ENCODE measurements around the gene FRMD4A.

FRMD4A gene

GRCh38 chr10:13801907-13802288, 528.8 kb downstream of the FRMD4A start:
- Histone ChIP-seq H4K91ac (ENCODE audit: low read depth, low read length, poor library complexity) (no peak overlapping the region), H3K9me3 (replicated peaks in 1 of 2; ENCODE audit: control insufficient read depth in 2 of 2, insufficient read depth in 1 of 2, low read depth in 1 of 2, low read length in 2 of 2) (no peaks in the 10 kb centered on the region), H3K4ac (ENCODE audit: low read length) (no peak overlapping the region), H2BK120ac (ENCODE audit: low read depth, low read length) (no peak overlapping the region), H3K4me2 (ENCODE audit: insufficient read depth, low read length, poor library complexity, severe bottlenecking) (no peak overlapping the region), H2AK5ac (ENCODE audit: low read depth, low read length) (no peak overlapping the region), H3K23ac (ENCODE audit: low read depth, low read length, poor library complexity) (no peak overlapping the region), H3K79me1 (ENCODE audit: low read depth, low read length) (no peaks in the 10 kb centered on the region), H2BK15ac (ENCODE audit: low read length) (no peak overlapping the region), H2BK12ac (ENCODE audit: low read length) (no peak overlapping the region), H3K4me1 (ENCODE audit: control insufficient read depth in 2 of 2, insufficient read depth in 1 of 2, low read depth in 1 of 2, low read length in 2 of 2) (no peaks in the 10 kb centered on the region), H3K4me3 (ENCODE audit: low read length in 2 of 2) (no peak overlapping the region), H3K9ac (ENCODE audit: low read depth, low read length, poor library complexity) (no peak overlapping the region), H3K18ac (ENCODE audit: low read length) (no peak overlapping the region), H3K27ac (replicated peaks; ENCODE audit: low read length) (no peak overlapping the region), H3K14ac (ENCODE audit: low read length) (no peak overlapping the region), H2AFZ (ENCODE audit: low read length) (no peak overlapping the region), H4K8ac (ENCODE audit: low read depth, low read length) (no peak overlapping the region), H2BK5ac (ENCODE audit: low read length) (no peak overlapping the region), H3K36me3 (replicated peaks in 1 of 2; ENCODE audit: control insufficient read depth in 2 of 2, insufficient read depth in 2 of 2, low read length in 2 of 2) (peaks cover 4 to 72% of the 10 kb centered on the region in 2 donors), H3K27me3 (ENCODE audit: control insufficient read depth in 3 of 3, insufficient read depth in 3 of 3, low read depth in 1 of 3, low read length in 3 of 3) (no peaks in the 10 kb centered on the region)
- DNase-seq (ENCODE audit: low spot score), result no peak
- WGBS, 2 donors (ENCODE audit: extremely low coverage in 2 of 2, insufficient read length in 2 of 2, insufficient replicate concordance in 1 of 2), result no CpG with 5 or more reads among the region's 2 CpGs

DNA sequence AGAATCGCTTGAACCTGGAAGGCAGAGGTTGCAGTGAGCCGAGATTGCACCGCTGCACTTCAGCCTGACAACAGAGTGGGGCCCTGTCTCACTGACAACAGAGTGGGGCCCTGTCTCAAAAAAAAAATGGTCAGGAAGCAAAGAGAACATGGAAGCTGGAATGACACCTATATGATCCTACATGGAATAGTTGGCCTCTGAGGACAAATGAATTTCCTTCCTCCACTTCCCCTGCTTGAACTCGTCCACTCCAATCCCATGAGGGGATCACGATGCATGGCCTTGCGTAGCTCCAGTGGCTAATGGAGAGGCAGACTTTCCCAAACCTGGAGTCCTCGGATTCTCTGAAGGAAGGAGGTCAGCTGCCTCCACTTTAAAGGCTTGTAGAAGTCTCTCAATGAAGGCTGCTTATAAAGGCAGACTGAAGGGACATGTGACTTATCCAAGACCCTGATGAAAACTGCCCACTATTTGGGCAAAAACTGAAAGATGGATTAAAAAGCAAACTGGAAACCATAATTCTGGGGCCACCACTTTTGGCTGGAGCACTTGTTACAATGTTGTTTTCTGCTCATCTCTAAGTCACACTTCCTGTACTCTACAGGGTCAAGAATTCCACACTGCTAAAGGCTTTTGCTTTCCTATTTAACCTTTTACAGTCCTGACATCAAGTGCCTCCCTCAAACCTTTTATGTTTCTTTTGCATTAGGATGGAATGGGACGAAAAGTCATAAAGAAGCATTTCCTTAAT, 529.4 kb downstream of the FRMD4A start:
- no peaks in the 10 kb centered on the region for H3K27me3 ChIP-seq (ENCODE audit: control insufficient read depth in 3 of 3, insufficient read depth in 3 of 3, low read depth in 1 of 3, low read length in 3 of 3)

DNA sequence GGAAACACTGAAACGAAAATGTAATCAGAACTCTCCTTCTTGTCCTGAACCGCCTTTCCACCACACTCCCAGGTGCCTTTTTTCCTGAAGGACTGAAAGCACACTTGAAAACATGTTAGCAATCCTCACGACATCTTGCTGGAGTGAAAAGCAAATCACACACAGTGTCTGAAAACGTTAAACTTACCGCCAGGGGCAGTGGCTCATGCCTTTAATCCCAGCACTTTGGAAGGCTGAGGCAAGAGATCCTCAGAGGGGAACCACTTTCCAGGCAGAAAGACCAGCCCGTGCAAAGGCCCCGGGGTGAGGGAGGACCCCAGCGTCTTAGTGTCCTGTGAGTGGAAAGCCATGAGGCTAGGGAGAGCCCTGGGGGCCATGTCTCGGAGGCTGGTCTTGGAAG, 533.6 kb downstream of the FRMD4A start:
- H3K23ac ChIP-seq (ENCODE audit: low read depth, low read length, poor library complexity), result no peak overlapping the region
- no peak overlapping the region for H2BK15ac ChIP-seq (ENCODE audit: low read length)
- H3K4ac ChIP-seq (ENCODE audit: low read length), result no peak overlapping the region
- H4K8ac ChIP-seq (ENCODE audit: low read depth, low read length), result no peak overlapping the region
- H3K4me2 ChIP-seq (ENCODE audit: insufficient read depth, low read length, poor library complexity, severe bottlenecking), result no peak overlapping the region
- no peak overlapping the region for H2BK5ac ChIP-seq (ENCODE audit: low read length)
- peaks cover 15 to 84% of the 10 kb centered on the region in 2 donors for H3K36me3 ChIP-seq (replicated peaks in 1 of 2; ENCODE audit: control insufficient read depth in 2 of 2, insufficient read depth in 2 of 2, low read length in 2 of 2)
- no peak overlapping the region for H3K14ac ChIP-seq (ENCODE audit: low read length)
- no peak overlapping the region for H2AFZ ChIP-seq (ENCODE audit: low read length)
- H3K9me3 ChIP-seq (replicated peaks in 1 of 2; ENCODE audit: control insufficient read depth in 2 of 2, insufficient read depth in 1 of 2, low read depth in 1 of 2, low read length in 2 of 2), result no peaks in the 10 kb centered on the region
- H3K27ac ChIP-seq (replicated peaks; ENCODE audit: low read length), result no peak overlapping the region
- H3K18ac ChIP-seq (ENCODE audit: low read length), result no peak overlapping the region
- peaks cover 0 to 2% of the 10 kb centered on the region in 2 donors for H3K4me1 ChIP-seq (ENCODE audit: control insufficient read depth in 2 of 2, insufficient read depth in 1 of 2, low read depth in 1 of 2, low read length in 2 of 2)
- no peaks in the 10 kb centered on the region for H3K27me3 ChIP-seq (ENCODE audit: control insufficient read depth in 3 of 3, insufficient read depth in 3 of 3, low read depth in 1 of 3, low read length in 3 of 3)
- no peak overlapping the region for H2BK12ac ChIP-seq (ENCODE audit: low read length)
- no peak overlapping the region for H4K91ac ChIP-seq (ENCODE audit: low read depth, low read length, poor library complexity)
- H3K4me3 ChIP-seq (ENCODE audit: low read length in 2 of 2), result no peak overlapping the region
- WGBS, 2 donors (ENCODE audit: extremely low coverage in 2 of 2, insufficient read length in 2 of 2, insufficient replicate concordance in 1 of 2), result no CpG with 5 or more reads among the region's 9 CpGs
- no peaks in the 10 kb centered on the region for H3K79me1 ChIP-seq (ENCODE audit: low read depth, low read length)
- H3K9ac ChIP-seq (ENCODE audit: low read depth, low read length, poor library complexity), result no peak overlapping the region
- H2AK5ac ChIP-seq (ENCODE audit: low read depth, low read length), result no peak overlapping the region
- no peak overlapping the region for H2BK120ac ChIP-seq (ENCODE audit: low read depth, low read length)
- no peak for DNase-seq (ENCODE audit: low spot score)

More for the DNA sequence above, 529.4 kb downstream of the FRMD4A start:
- Histone ChIP-seq H4K91ac (ENCODE audit: low read depth, low read length, poor library complexity) (no peak overlapping the region), H3K9me3 (replicated peaks in 1 of 2; ENCODE audit: control insufficient read depth in 2 of 2, insufficient read depth in 1 of 2, low read depth in 1 of 2, low read length in 2 of 2) (no peaks in the 10 kb centered on the region), H3K18ac (ENCODE audit: low read length) (no peak overlapping the region), H2BK15ac (ENCODE audit: low read length) (no peak overlapping the region), H3K4ac (ENCODE audit: low read length) (no peak overlapping the region), H3K4me2 (ENCODE audit: insufficient read depth, low read length, poor library complexity, severe bottlenecking) (no peak overlapping the region), H4K8ac (ENCODE audit: low read depth, low read length) (no peak overlapping the region), H3K4me3 (ENCODE audit: low read length in 2 of 2) (no peak overlapping the region), H2BK5ac (ENCODE audit: low read length) (no peak overlapping the region), H3K79me1 (ENCODE audit: low read depth, low read length) (no peaks in the 10 kb centered on the region), H2AFZ (ENCODE audit: low read length) (no peak overlapping the region), H2AK5ac (ENCODE audit: low read depth, low read length) (no peak overlapping the region), H3K27ac (replicated peaks; ENCODE audit: low read length) (no peak overlapping the region), H2BK120ac (ENCODE audit: low read depth, low read length) (no peak overlapping the region), H3K23ac (ENCODE audit: low read depth, low read length, poor library complexity) (no peak overlapping the region), H3K4me1 (ENCODE audit: control insufficient read depth in 2 of 2, insufficient read depth in 1 of 2, low read depth in 1 of 2, low read length in 2 of 2) (no peaks in the 10 kb centered on the region), H2BK12ac (ENCODE audit: low read length) (no peak overlapping the region), H3K36me3 (replicated peaks in 1 of 2; ENCODE audit: control insufficient read depth in 2 of 2, insufficient read depth in 2 of 2, low read length in 2 of 2) (peaks cover 4 to 73% of the 10 kb centered on the region in 2 donors), H3K14ac (ENCODE audit: low read length) (no peak overlapping the region), H3K9ac (ENCODE audit: low read depth, low read length, poor library complexity) (no peak overlapping the region)
- WGBS, 2 donors (ENCODE audit: extremely low coverage in 2 of 2, insufficient read length in 2 of 2, insufficient replicate concordance in 1 of 2), result no CpG with 5 or more reads among the region's 8 CpGs
- no peak for DNase-seq (ENCODE audit: low spot score)

- no peaks in the 10 kb centered on the region for H3K79me1 ChIP-seq (ENCODE audit: low read depth, low read length)
- no peak overlapping the region for H3K23ac ChIP-seq (ENCODE audit: low read depth, low read length, poor library complexity)
- H2BK120ac ChIP-seq (ENCODE audit: low read depth, low read length), result no peak overlapping the region
- no CpG with 5 or more reads among the region's 9 CpGs for WGBS, 2 donors (ENCODE audit: extremely low coverage in 2 of 2, insufficient read length in 2 of 2, insufficient replicate concordance in 1 of 2)
- no peak overlapping the region for H2BK5ac ChIP-seq (ENCODE audit: low read length)
- no peak overlapping the region for H2BK12ac ChIP-seq (ENCODE audit: low read length)
- H3K4me1 ChIP-seq (ENCODE audit: control insufficient read depth in 2 of 2, insufficient read depth in 1 of 2, low read depth in 1 of 2, low read length in 2 of 2), result peaks cover 0 to 2% of the 10 kb centered on the region in 2 donors
- no peak overlapping the region for H3K9ac ChIP-seq (ENCODE audit: low read depth, low read length, poor library complexity)
- no peak overlapping the region for H2BK15ac ChIP-seq (ENCODE audit: low read length)
- no peak overlapping the region for H3K4me2 ChIP-seq (ENCODE audit: insufficient read depth, low read length, poor library complexity, severe bottlenecking)
- no peak overlapping the region for H4K91ac ChIP-seq (ENCODE audit: low read depth, low read length, poor library complexity)
- H3K27me3 ChIP-seq (ENCODE audit: control insufficient read depth in 3 of 3, insufficient read depth in 3 of 3, low read depth in 1 of 3, low read length in 3 of 3), result no peaks in the 10 kb centered on the region
- no peak overlapping the region for H3K4me3 ChIP-seq (ENCODE audit: low read length in 2 of 2)
- no peak overlapping the region for H2AFZ ChIP-seq (ENCODE audit: low read length)
- H3K36me3 ChIP-seq (replicated peaks in 1 of 2; ENCODE audit: control insufficient read depth in 2 of 2, insufficient read depth in 2 of 2, low read length in 2 of 2), result peaks cover 20 to 85% of the 10 kb centered on the region in 2 donors
- no peak overlapping the region for H3K27ac ChIP-seq (replicated peaks; ENCODE audit: low read length)
- H3K4ac ChIP-seq (ENCODE audit: low read length), result no peak overlapping the region
- H2AK5ac ChIP-seq (ENCODE audit: low read depth, low read length), result no peak overlapping the region
- H3K9me3 ChIP-seq (replicated peaks in 1 of 2; ENCODE audit: control insufficient read depth in 2 of 2, insufficient read depth in 1 of 2, low read depth in 1 of 2, low read length in 2 of 2), result no peaks in the 10 kb centered on the region
- H4K8ac ChIP-seq (ENCODE audit: low read depth, low read length), result no peak overlapping the region
- no peak for DNase-seq (ENCODE audit: low spot score)
- H3K18ac ChIP-seq (ENCODE audit: low read length), result no peak overlapping the region
- no peak overlapping the region for H3K14ac ChIP-seq (ENCODE audit: low read length)
Measured at GRCh38 chr10:13795653-13796555, 534.8 kb downstream of the FRMD4A start.

Data from neuronal stem cell (in vitro differentiated cells).